Naive thymus-derived CD8-positive, alpha-beta T cell (primary cell): ENCODE data around the gene TRAF7. TPM values are rescaled to one million over a fixed set of nuclear protein-coding genes. Genes with fewer than 3 reads are reported as not detected.

ENCODE experiments used
- ATAC-seq, 2 donors: fragments of 150-1000 bp; cut with Tn5 transposase in 1 of 2; sonication (Bioruptor Pico), chemical (Tn5 transposase) in 1 of 2; 1 replicate in 1 of 2; 2 replicates in 1 of 2; pipeline ENCODE4 v1.10.0; 2021; ENCODE audit warnings: mild to moderate bottlenecking in 2 of 2, moderate library complexity in 2 of 2
- POLR2A ChIA-PET: fragments of 350-600 bp; sonication (Branson Sonifier 250); formaldehyde crosslinking; loops from one replicate; lab custom pipeline; 2021; ENCODE audit warnings: antibody characterized with exemption; lab: Charles Lee
- DNase-seq, 10 donors: peaks; one replicate each; pipeline versions ENCODE4 v3.0.0 to v3.0.0-alpha.2; 2020 to 2022
- H3K27ac Mint-ChIP-seq, 10 donors: one replicate each; pipeline ENCODE4 v1.8.0; 2020 to 2022; ENCODE audit warnings: mild to moderate bottlenecking in 10 of 10, mixed read lengths in 10 of 10, moderate library complexity in 4 of 10, inconsistent platforms in 1 of 10
- H3K27me3 Mint-ChIP-seq, 5 donors: one replicate each; pipeline ENCODE4 v1.8.0; 2021 to 2022; ENCODE audit warnings: mixed read lengths in 5 of 5
- H3K36me3 Mint-ChIP-seq, 3 donors: one replicate each; pipeline ENCODE4 v1.8.0; 2020 to 2022; ENCODE audit warnings: mixed read lengths in 3 of 3, mild to moderate bottlenecking in 2 of 3, inconsistent platforms in 1 of 3
- H3K4me1 Mint-ChIP-seq, 4 donors: one replicate each; pipeline ENCODE4 v1.8.0; 2021 to 2022; ENCODE audit warnings: mixed read lengths in 4 of 4
- H3K4me3 Mint-ChIP-seq, 10 donors: one replicate each; pipeline ENCODE4 v1.8.0; 2020 to 2022; ENCODE audit warnings: mild to moderate bottlenecking in 10 of 10, mixed read lengths in 10 of 10, moderate library complexity in 6 of 10, inconsistent platforms in 1 of 10
- H3K9me3 Mint-ChIP-seq, 9 donors: one replicate each; pipeline ENCODE4 v1.8.0; 2020 to 2022; ENCODE audit warnings: mixed read lengths in 9 of 9, mild to moderate bottlenecking in 3 of 9, inconsistent platforms in 1 of 9, moderate library complexity in 1 of 9
- polyA plus RNA-seq, 3 donors: library from polyadenylated mRNA; unstranded; fragments of 300-500 nt; fragmentation: Illumina TruSeq; gene quantifications; one replicate each; pipeline ENCODE4 v1.2.3, GENCODE V29; 2021
- total RNA-seq, 8 experiments: library from RNA in 2 of 8; stranded (reverse) in 2 of 8; gene quantifications; one replicate each; pipeline ENCODE4 v1.2.3 and lab custom pipeline; 2021 to 2026

TRAF7 gene
- total and polyA plus RNA-seq, 5 experiments from 2014 or later: 3.5 to 39.5 (median 8.8) TPM

- POLR2A ChIA-PET: interaction anchor here (0.9 to 1.6 kb wide), 2 partner anchors 12 to 134 kb away, joined by 3 to 9 read pairs; partner anchors contain the start of gene TRAF7
- peaks cover 3 to 8% (median 6%) of the 10 kb centered on the region in 4 donors for H3K4me1 Mint-ChIP-seq
- DNase-seq: no peak
- no peak overlapping the region for H3K4me3 Mint-ChIP-seq
- ATAC-seq: no peak
- H3K36me3 Mint-ChIP-seq: no peaks in the 10 kb centered on the region
- H3K27me3 Mint-ChIP-seq: no peaks in the 10 kb centered on the region
- no peak overlapping the region for H3K27ac Mint-ChIP-seq
- H3K9me3 Mint-ChIP-seq: no peaks in the 10 kb centered on the region
Observed at GRCh38 chr16:2142942-2143877, 12.4 kb upstream of the TRAF7 start.

- Mint-ChIP-seq H3K27ac (no peak overlapping the region), H3K4me3 (no peak overlapping the region), H3K4me1 (peaks cover 3 to 8% (median 6%) of the 10 kb centered on the region in 4 donors), H3K9me3 (no peaks in the 10 kb centered on the region), H3K36me3 (no peaks in the 10 kb centered on the region), H3K27me3 (no peaks in the 10 kb centered on the region)
- ATAC-seq: no peak
- POLR2A ChIA-PET: interaction anchor here (0.9 to 1.6 kb wide), 2 partner anchors 11 to 135 kb away, joined by 3 to 9 read pairs; partner anchors contain the start of gene TRAF7
- DNase-seq: no peak
Observed at GRCh38 chr16:2143878-2144485, 11.6 kb upstream of the TRAF7 start.

GRCh38 chr16:2145843-2146242, 9.7 kb upstream of the TRAF7 start:
- no peak for DNase-seq
- peak overlapping the region in 2 of 10 donors; percentile 0 to 55 for H3K27ac Mint-ChIP-seq
- no peaks in the 10 kb centered on the region for H3K36me3 Mint-ChIP-seq
- ATAC-seq: no peak
- H3K27me3 Mint-ChIP-seq: no peaks in the 10 kb centered on the region
- H3K4me3 Mint-ChIP-seq: no peak overlapping the region
- no peaks in the 10 kb centered on the region for H3K9me3 Mint-ChIP-seq
- POLR2A ChIA-PET: interaction anchor here (1.0 to 2.8 kb wide), 2 partner anchors 10 to 118 kb away, joined by 3 to 20 read pairs; partner anchors contain the start of gene TRAF7
- peaks cover 0 to 11% (median 7%) of the 10 kb centered on the region in 4 donors for H3K4me1 Mint-ChIP-seq

GRCh38 chr16:2147378-2147777, 8.2 kb upstream of the TRAF7 start:
- no peak overlapping the region for H3K27ac Mint-ChIP-seq
- H3K4me3 Mint-ChIP-seq: peak overlapping the region in 8 of 10 donors; percentile 18 to 75 (median 36)
- no peaks in the 10 kb centered on the region for H3K27me3 Mint-ChIP-seq
- no peak for ATAC-seq
- no peak for DNase-seq
- POLR2A ChIA-PET: interaction anchor here (0.6 to 2.8 kb wide), 5 partner anchors 8 to 183 kb away, joined by 3 to 20 read pairs (median 5); partner anchors contain the start of genes RPS2, TBL3 and TRAF7
- H3K4me1 Mint-ChIP-seq: peaks cover 3 to 24% (median 18%) of the 10 kb centered on the region in 4 donors
- peaks cover 0 to 7% (median 4%) of the 10 kb centered on the region in 3 donors for H3K36me3 Mint-ChIP-seq
- H3K9me3 Mint-ChIP-seq: no peaks in the 10 kb centered on the region

- DNase-seq (peak; percentile 38 to 80 (median 56)), ATAC-seq (peak; percentile 85 to 89)
- peak within 1 kb of the TSS; percentile 26 to 68 (median 51) for H3K4me3 Mint-ChIP-seq
- peaks cover 0 to 7% (median 4%) of the 10 kb centered on the region in 3 donors for H3K36me3 Mint-ChIP-seq
- H3K27me3 Mint-ChIP-seq: no peaks in the 10 kb centered on the region
- peak within 1 kb of the TSS in 1 of 10 donors; percentile 10 for H3K27ac Mint-ChIP-seq
- H3K9me3 Mint-ChIP-seq: no peaks in the 10 kb centered on the region
- peaks cover 3 to 31% (median 23%) of the 10 kb centered on the region in 4 donors for H3K4me1 Mint-ChIP-seq
- POLR2A ChIA-PET: interaction anchor here (0.6 to 2.8 kb wide), 6 partner anchors 7 to 183 kb away, joined by 3 to 20 read pairs (median 5); partner anchors contain the start of genes RPS2, TBL3 and TRAF7
Observed at GRCh38 chr16:2147981-2148671, 7.5 kb upstream of the TRAF7 start, which contains the start of gene RAB26. Gene RAB26, plus strand, starts transcription at chr16:2148625. Its CDS starts 159 bp downstream, at chr16:2148784.

GRCh38 chr16:2148714-2149629, 6.6 kb upstream of the TRAF7 start:
- no peak for DNase-seq
- peaks cover 0 to 12% (median 4%) of the 10 kb centered on the region in 3 donors for H3K36me3 Mint-ChIP-seq
- H3K4me1 Mint-ChIP-seq: peaks cover 5 to 39% (median 31%) of the 10 kb centered on the region in 4 donors
- peak; percentile 31 to 35 for ATAC-seq
- peak overlapping the region in 1 of 10 donors; percentile 10 for H3K27ac Mint-ChIP-seq
- POLR2A ChIA-PET: interaction anchor here (0.7 to 1.2 kb wide), 4 partner anchors 9 to 177 kb away, joined by 3 to 5 read pairs (median 5); partner anchors contain the start of gene TBL3
- H3K27me3 Mint-ChIP-seq: no peaks in the 10 kb centered on the region
- peak overlapping the region in 9 of 10 donors; percentile 33 to 68 (median 54) for H3K4me3 Mint-ChIP-seq
- no peaks in the 10 kb centered on the region for H3K9me3 Mint-ChIP-seq

GRCh38 chr16:2149630-2150417, 5.8 kb upstream of the TRAF7 start:
- H3K27ac Mint-ChIP-seq: peak overlapping the region in 1 of 10 donors; percentile 43
- no peaks in the 10 kb centered on the region for H3K27me3 Mint-ChIP-seq
- no peak for ATAC-seq
- no peak for DNase-seq
- POLR2A ChIA-PET: interaction anchor here (0.6 to 1.7 kb wide), 4 partner anchors 10 to 185 kb away, joined by 3 to 7 read pairs (median 4); partner anchors contain the start of genes RPS2 and ZNF598
- H3K36me3 Mint-ChIP-seq: peaks cover 0 to 15% (median 4%) of the 10 kb centered on the region in 3 donors
- H3K4me3 Mint-ChIP-seq: peak overlapping the region in 9 of 10 donors; percentile 13 to 60 (median 48)
- H3K4me1 Mint-ChIP-seq: peaks cover 5 to 48% (median 40%) of the 10 kb centered on the region in 4 donors
- no peaks in the 10 kb centered on the region for H3K9me3 Mint-ChIP-seq

- peaks cover 0 to 15% (median 4%) of the 10 kb centered on the region in 3 donors for H3K36me3 Mint-ChIP-seq
- H3K4me1 Mint-ChIP-seq: peaks cover 5 to 52% (median 45%) of the 10 kb centered on the region in 4 donors
- DNase-seq (no peak), ATAC-seq (no peak)
- peak overlapping the region in 8 of 10 donors; percentile 14 to 65 (median 49) for H3K4me3 Mint-ChIP-seq
- H3K27ac Mint-ChIP-seq: no peak overlapping the region
- POLR2A ChIA-PET: interaction anchor here (0.5 to 6.0 kb wide), 7 partner anchors 11 to 263 kb away, joined by 3 to 44 read pairs (median 4); partner anchors contain the start of genes RPS2, TBL3 and ZNF598
- H3K9me3 Mint-ChIP-seq: no peaks in the 10 kb centered on the region
- no peaks in the 10 kb centered on the region for H3K27me3 Mint-ChIP-seq
Observed at GRCh38 chr16:2150418-2151187, 5.0 kb upstream of the TRAF7 start.

GRCh38 chr16:2151188-2152091, 4.1 kb upstream of the TRAF7 start:
- Mint-ChIP-seq H3K27ac (peak overlapping the region in 4 of 10 donors; percentile 27 to 60 (median 40)), H3K27me3 (no peaks in the 10 kb centered on the region), H3K4me3 (peak overlapping the region in 9 of 10 donors; percentile 14 to 87 (median 60)), H3K4me1 (peaks cover 8 to 55% (median 50%) of the 10 kb centered on the region in 4 donors), H3K9me3 (no peaks in the 10 kb centered on the region), H3K36me3 (peaks cover 0 to 15% (median 4%) of the 10 kb centered on the region in 3 donors)
- no peak for DNase-seq
- ATAC-seq: no peak
- POLR2A ChIA-PET: interaction anchor here (0.5 to 6.0 kb wide), 9 partner anchors 12 to 262 kb away, joined by 3 to 44 read pairs (median 4); partner anchors contain the start of genes NDUFB10, RPS2, TBL3 and ZNF598
